Nephron (organoid): ENCODE results near the gene SDC1.

Experiments
- H3K27ac Mint-ChIP-seq, 3 experiments: 2 replicates each; pipeline ENCODE4 v1.8.0; 2020; ENCODE audit warnings: mixed read lengths in 3 of 3, mild to moderate bottlenecking in 2 of 3, moderate library complexity in 1 of 3
- H3K27me3 Mint-ChIP-seq: 2 replicates; pipeline ENCODE4 v1.8.0; 2021; ENCODE audit warnings: low read depth, mild to moderate bottlenecking, moderate library complexity, mixed read lengths
- H3K36me3 Mint-ChIP-seq: 2 replicates; pipeline ENCODE4 v1.8.0; 2020; ENCODE audit warnings: low read depth, mixed read lengths
- H3K4me1 Mint-ChIP-seq: 2 replicates; pipeline ENCODE4 v1.8.0; 2020; ENCODE audit warnings: mixed read lengths
- H3K4me3 Mint-ChIP-seq, 3 experiments: 2 replicates each; pipeline ENCODE4 v1.8.0; 2020; ENCODE audit warnings: mild to moderate bottlenecking in 3 of 3, mixed read lengths in 3 of 3, moderate library complexity in 2 of 3
- H3K9me3 Mint-ChIP-seq: 2 replicates; pipeline ENCODE4 v1.8.0; 2020; ENCODE audit warnings: mixed read lengths
- TF ChIP-seq, protein P1 (sequence below), 3 experiments: fragments of 200-600 bp; sonication (generic); IDR thresholded peaks; one replicate each; pipeline ENCODE4 v1.5.0; 2021; ENCODE audit warnings: antibody characterized with exemption in 3 of 3; ENCODE audit not compliant: unreplicated experiment in 3 of 3

SDC1 gene

DNA sequence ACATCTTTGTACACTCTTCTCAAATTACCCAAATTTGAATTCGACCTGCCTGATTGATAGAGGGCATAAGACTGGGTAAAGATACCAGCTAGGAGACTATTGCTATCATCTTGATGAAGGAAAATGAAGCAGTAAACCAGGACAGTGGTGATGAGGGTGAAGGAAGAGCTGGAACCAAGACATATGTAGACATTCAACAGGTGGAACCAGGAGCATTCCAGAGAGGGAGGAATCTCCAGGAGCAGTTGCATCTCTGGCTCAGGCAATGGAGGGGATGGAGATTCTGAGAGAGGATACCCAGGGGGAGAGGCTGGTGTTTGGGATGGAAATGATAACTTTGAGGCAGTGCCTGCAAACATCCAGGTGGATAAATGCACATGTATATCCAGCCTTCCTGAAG lies 41.6 kb downstream of the SDC1 start:
- Mint-ChIP-seq H3K36me3 (no peaks in the 10 kb centered on the region), H3K4me1 (peaks cover 19% of the 10 kb centered on the region), H3K9me3 (no peaks in the 10 kb centered on the region), H3K4me3 (no peak overlapping the region), H3K27me3 (peaks cover 9% of the 10 kb centered on the region), H3K27ac (peak overlapping the region in 2 of 3 experiments; percentile 11 to 55)
- TF ChIP-seq, protein P1, sequence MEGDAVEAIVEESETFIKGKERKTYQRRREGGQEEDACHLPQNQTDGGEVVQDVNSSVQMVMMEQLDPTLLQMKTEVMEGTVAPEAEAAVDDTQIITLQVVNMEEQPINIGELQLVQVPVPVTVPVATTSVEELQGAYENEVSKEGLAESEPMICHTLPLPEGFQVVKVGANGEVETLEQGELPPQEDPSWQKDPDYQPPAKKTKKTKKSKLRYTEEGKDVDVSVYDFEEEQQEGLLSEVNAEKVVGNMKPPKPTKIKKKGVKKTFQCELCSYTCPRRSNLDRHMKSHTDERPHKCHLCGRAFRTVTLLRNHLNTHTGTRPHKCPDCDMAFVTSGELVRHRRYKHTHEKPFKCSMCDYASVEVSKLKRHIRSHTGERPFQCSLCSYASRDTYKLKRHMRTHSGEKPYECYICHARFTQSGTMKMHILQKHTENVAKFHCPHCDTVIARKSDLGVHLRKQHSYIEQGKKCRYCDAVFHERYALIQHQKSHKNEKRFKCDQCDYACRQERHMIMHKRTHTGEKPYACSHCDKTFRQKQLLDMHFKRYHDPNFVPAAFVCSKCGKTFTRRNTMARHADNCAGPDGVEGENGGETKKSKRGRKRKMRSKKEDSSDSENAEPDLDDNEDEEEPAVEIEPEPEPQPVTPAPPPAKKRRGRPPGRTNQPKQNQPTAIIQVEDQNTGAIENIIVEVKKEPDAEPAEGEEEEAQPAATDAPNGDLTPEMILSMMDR (IDR thresholded peaks at IDR 0.05; ENCODE audit: unreplicated experiment in 3 of 3): no peak

GRCh38 chr2:20182241-20182931 lies 42.5 kb downstream of the SDC1 start:
- TF ChIP-seq, protein P1 (IDR thresholded peaks at IDR 0.05; ENCODE audit: unreplicated experiment in 3 of 3): no peak
- no peak overlapping the region for H3K4me3 Mint-ChIP-seq
- peak overlapping the region in 1 of 3 experiments; percentile 52 for H3K27ac Mint-ChIP-seq
- H3K4me1 Mint-ChIP-seq: peaks cover 17% of the 10 kb centered on the region
- H3K9me3 Mint-ChIP-seq: no peaks in the 10 kb centered on the region
- H3K36me3 Mint-ChIP-seq: no peaks in the 10 kb centered on the region
- peaks cover 9% of the 10 kb centered on the region for H3K27me3 Mint-ChIP-seq

- Mint-ChIP-seq H3K27ac (no peak overlapping the region), H3K36me3 (no peaks in the 10 kb centered on the region), H3K27me3 (peaks cover 9% of the 10 kb centered on the region), H3K9me3 (no peaks in the 10 kb centered on the region), H3K4me3 (no peak overlapping the region), H3K4me1 (peaks cover 13% of the 10 kb centered on the region)
- TF ChIP-seq, protein P1 (IDR thresholded peaks at IDR 0.05; ENCODE audit: unreplicated experiment in 3 of 3): no peak
Observed at GRCh38 chr2:20181761-20182160, 43.2 kb downstream of the SDC1 start.

- H3K9me3 Mint-ChIP-seq: no peaks in the 10 kb centered on the region
- no peak overlapping the region for H3K4me3 Mint-ChIP-seq
- H3K27ac Mint-ChIP-seq: no peak overlapping the region
- peaks cover 11% of the 10 kb centered on the region for H3K4me1 Mint-ChIP-seq
- H3K27me3 Mint-ChIP-seq: peaks cover 9% of the 10 kb centered on the region
- TF ChIP-seq, protein P1 (IDR thresholded peaks at IDR 0.05; ENCODE audit: unreplicated experiment in 3 of 3): no peak
- H3K36me3 Mint-ChIP-seq: no peaks in the 10 kb centered on the region
Observed at GRCh38 chr2:20180676-20181648, 44.0 kb downstream of the SDC1 start.

DNA sequence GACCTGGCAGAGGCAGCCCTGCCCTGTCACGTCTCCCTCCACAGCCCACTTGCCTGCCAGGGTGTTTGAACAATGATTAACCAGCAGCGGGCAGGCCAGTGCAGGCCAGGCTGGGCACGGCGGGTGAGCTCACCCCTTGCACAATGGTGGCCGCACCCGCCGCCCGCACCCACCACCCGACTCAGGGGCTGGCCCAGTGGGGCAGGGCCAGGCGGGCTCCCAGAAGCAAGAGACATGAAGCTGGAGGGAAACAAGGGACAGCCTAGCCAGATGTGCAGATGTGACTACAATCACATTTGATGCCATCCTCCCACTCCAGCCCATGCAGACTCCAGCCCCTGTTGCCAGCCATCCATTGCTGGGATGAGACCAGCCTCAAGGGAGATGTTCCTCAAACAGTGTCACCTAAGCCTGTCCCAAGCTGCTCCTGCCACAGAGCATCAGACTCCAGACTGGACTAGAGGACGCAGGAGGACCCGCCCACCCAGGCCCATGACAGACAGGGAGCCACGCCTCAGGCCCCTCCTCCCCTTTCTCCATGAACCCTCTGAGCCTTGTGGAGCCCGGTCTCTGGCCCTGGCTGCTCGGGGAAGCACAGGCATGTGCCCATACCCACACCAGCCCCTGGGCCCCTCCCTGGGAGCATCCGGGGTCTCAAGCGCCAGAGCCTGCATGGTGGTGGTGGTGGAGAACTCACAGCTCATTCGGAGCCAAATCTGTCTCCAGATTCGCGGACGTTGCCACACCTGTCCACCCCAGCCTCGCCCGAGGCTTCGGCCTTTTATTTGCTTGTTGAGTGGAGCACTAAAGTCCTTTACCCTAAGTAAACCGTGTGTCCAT lies 45.0 kb downstream of the SDC1 start:
- Mint-ChIP-seq H3K27me3 (peaks cover 9% of the 10 kb centered on the region), H3K27ac (no peak overlapping the region), H3K9me3 (no peaks in the 10 kb centered on the region), H3K4me1 (peaks cover 11% of the 10 kb centered on the region), H3K36me3 (no peaks in the 10 kb centered on the region), H3K4me3 (no peak overlapping the region)
- TF ChIP-seq, protein P1 (IDR thresholded peaks at IDR 0.05; ENCODE audit: unreplicated experiment in 3 of 3): no peak
